Measurements from ENCODE around the gene PABPC4L.
"Not testable (repeated sequence)": the region's sequence is repeated elsewhere in the genome, so short reads cannot be mapped to it uniquely, and the experiment has no call there.

Gene PABPC4L

DNA sequence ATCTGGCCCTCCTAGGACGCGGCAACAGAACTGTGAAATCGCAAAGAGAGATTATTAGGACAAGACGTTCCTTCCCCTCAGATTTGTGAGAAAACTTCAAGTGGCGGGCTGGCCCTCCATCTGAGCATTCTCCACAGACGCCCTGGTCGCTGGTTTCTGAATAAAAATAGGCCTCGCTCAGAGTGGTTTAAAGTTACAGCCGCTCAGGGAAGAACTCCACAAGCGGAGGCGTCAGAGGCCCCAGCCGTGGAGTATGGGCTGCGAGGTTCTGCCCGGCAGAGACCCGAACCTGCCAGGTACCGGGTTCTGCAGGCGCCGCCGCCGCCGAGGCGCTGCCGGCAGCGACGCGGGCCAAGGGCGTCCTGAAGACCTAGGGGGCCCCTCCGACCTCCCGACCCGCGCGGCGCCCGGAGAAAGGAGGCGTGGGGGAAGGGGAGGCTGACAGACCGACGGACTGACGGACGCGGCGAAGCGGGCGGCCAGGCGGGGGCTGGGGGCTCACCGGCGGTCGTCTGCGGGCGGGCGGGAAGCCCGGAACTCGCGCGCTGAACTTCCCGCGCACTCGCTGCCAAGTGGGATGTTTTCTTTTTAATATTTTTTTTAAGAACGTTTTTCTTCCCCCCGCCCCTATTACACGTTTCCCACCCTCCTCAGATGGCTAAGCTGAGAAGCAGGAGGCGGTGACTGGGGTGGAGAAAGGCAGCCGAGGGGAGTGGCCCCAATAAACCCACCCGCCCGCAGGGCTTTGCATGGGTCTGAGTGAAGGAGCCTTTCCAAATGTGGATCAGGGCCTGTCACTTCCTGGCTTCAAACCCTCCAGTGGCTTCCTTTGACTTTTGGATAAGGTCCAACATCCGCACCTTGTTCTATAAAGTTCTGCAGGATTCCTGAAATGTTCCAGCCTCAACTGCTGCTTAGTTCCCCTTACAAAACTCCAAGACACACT is at the start of gene PABPC4L:
Gene PABPC4L (minus strand): TSS at position 574 of the 946 bp plus-strand sequence. CDS start 770 bp downstream, outside the sequence.
- intact Hi-C loops (cut with DNase I) = no loop called here
- peak in 3 of 10 donors; percentile 57 to 69 (median 68) for DNase-seq

DNA sequence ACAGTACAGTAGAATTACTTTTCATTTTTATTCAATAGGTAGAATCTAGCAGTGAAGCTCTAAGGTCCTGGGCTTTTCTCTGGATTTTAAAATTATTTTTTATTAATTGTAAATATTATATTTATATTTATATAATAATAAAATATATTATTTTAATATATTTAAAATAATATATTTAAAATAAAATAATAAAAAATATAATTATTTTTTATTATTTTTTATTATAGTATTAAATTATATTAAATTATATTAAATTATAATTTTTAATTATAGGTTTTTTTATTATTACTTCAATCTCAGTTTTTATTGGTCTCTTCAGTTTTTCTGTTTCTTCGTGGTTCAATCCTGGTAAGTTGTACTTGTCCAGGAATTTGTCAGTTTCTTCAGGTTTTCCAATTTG is 49.7 kb upstream of the PABPC4L start:
- intact Hi-C loops (cut with DNase I) = no loop called here
- DNase-seq = no peak

DNA sequence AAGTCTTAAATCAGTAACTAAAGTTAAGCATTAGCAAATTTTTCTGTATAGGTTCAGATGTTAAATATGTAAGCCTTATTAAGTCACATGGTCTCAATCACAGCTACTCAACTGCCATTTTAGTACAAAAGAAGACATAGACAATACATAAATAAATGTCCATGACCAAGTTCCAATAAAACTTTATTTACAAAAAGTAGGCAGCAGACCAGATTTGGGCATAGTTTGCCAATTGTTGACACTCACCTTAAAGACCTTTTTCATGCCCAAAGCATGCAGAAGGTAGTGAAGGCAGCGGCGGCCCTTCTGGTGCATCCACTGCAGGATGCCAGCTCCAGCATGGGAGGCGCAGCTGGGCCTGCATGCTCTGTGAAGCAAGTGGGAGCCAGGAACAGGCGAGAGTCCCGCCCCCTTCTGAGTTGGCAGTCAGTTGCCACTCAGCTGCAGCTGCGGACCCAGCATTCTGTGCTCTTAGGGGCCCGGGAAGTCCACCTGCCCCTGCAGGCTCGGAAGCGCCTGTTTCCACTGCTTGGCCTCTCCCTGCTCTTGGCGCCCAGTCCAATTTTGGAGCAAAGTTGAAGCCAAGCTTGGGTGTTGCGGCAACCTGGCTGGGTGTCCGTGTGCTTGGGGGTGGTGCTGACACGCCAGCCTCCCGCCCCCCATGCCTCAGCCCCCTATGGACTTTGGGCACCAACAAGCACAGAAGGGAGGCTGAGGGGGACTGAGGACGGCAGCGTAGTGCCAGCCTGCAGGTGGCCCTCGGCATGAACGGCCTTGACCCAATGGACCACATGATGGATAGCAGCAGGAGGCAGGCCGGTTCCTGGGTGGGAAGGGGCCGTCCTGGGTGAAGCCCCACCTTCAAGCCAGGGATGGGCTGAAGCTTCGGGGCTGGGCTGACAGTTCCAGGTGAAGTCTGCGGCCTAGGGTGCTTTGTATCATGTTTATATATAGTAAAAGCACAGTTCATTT is 42.4 kb upstream of the PABPC4L start:
- peak in 3 of 10 donors; percentile 53 to 76 (median 57) for DNase-seq

DNA sequence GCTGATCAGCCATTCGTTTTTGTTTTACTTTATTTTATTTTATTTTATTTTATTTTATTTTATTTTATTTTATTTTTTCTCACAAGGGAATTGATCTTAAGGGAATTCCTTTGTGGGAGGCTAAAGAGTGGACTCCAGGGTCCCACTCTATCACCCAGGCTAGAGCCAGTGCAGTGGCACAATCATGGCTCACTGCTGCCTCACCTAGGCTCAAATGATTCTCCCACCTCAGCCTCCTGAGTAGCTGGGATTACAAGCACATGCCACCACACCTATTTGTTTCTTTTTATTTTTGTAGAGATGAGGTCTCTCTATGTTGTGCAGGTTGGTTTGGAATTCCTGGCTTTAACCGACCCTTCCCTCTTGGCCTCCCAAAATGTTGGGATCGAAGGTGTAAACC is 17.5 kb upstream of the PABPC4L start:
- intact Hi-C loops (cut with DNase I) = no loop called here
- no peak for DNase-seq

More for the DNA sequence above, 42.4 kb upstream of the PABPC4L start:
- intact Hi-C loops (cut with DNase I) = no loop called here

DNA sequence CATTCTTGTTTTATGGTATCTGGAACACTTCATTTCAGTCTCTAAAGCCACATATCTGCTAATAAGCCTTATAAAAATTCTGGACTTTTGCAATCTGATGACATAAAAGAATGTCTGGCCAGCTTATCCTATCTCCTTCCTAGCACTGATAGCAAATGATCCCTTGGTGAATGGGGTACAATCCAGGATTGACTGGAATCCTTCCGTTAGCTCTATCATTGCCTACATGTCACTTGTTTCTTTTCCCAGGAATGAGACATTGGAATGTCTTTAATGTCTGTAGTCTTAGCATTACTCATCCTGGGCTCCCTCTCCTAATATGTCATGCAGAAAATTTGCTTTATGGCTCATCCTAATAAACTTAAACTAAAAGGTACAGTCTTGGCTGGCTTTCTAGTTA is 14.8 kb upstream of the PABPC4L start:
- no peak for DNase-seq
- intact Hi-C loops (cut with DNase I) = no loop called here

DNA sequence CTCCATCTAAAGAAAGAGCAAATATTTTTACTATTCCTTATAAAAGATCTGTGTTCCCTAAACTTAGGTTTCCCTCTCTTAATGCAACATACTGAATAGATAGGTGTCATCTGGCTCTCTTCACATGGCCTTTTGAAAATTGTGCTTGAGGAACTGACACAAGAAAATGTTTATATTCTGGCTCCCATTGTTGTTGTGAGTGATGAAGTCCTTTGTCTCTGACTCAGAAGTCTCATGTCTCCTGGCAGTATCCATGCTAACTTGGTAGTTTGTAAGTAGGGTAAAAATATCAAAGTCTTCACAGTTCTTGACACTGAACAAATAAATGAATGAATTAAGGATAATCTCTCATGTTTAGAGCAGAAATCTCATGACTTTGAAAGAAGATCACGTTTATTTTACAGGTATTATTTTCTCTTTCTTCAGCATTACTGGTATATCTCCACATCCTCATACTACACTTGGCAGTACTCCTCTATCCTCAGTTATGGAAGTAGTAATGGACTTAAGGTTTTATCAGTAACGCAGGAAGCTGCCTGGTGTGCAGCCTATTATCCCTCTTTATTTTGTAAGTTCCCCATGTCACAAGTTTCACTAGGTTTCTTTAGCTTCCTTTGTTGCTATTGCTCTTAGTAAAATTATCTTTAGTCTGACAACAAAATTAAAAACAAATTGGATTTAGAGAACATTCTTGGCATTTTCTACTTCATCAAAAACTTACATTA is 14.2 kb upstream of the PABPC4L start:
- no peak for DNase-seq
- intact Hi-C loops (cut with DNase I) = no loop called here

DNA sequence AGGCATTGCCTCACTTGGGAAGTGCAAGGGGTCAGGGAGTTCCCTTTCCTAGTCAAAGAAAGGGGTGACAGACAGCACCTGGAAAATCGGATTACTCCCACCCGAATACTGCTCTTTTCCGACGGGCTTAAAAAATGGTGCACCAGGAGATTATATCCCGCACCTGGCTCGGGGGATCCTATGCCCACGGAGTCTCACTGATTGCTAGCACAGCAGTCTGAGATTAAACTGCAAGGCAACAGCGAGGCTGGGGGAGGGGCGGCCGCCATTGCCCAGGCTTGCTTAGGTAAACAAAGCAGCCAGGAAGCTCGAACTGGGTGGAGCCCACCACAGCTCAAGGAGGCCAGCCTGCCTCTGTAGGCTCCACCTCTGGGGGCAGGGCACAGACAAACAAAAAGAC is 6.4 kb upstream of the PABPC4L start:
- intact Hi-C loops (cut with DNase I) = not testable (repeated sequence)
- peak in 2 of 10 donors; percentile 25 to 47 for DNase-seq

DNA sequence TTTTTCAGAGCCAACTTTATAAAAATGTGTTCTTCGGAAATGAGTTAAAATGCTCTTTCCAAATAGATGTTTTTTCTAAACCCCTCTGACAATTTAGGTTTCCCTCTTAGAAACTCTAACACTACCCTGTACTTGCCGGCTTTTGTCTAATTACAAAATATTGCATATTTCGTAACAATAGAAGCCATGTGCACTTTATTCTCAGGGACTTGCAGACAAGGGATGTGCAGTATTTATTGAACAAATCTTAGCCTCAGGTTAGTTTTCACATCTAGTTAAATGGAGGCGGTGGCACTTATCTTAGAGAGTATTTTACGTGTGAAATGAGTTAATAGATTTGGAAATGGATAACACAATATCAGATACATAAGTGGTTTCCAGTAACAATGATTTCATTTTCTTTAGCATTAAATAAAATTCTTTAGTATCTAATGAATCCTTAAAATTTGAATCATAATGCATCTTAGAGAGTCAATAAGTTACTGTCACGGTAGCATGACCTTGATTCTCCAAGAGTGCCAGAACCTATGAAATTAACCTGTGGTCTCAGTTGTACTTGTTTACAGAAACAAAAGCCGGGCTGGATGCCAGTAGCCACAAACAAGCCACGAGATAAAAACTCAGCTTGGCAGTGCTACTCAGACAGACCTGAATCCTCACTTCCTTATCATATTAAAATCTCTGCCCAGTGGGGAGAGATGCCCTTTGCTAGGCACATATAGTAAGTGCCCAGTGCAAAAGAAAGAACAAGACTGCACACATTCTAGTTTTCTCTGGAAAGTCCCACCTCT is 772 bp upstream of the PABPC4L start:
- intact Hi-C loops (cut with DNase I) = no loop called here
- DNase-seq = no peak

DNA sequence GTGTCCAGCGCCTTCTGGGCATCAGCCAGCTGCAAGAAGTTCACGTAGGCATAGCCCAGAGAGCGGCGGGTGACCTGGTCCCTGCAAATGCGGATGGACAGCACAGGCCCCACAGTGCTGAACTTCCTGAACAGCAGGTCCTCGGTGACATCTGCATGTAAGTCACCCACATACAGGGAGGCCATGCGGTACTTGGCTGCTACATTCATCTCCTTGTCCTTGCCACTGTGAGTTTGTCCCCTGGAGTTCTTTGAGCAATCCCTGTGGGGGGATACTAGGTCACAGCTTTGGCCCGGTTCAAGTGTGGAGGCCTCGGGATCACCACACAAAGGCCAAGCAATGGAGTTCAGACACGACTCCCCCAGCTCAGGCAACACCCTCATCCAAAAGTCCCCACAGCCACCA is 776 bp downstream of the PABPC4L start:
- intact Hi-C loops (cut with DNase I) = no loop called here
- DNase-seq = peak in 2 of 10 donors; percentile 76 to 77

DNA sequence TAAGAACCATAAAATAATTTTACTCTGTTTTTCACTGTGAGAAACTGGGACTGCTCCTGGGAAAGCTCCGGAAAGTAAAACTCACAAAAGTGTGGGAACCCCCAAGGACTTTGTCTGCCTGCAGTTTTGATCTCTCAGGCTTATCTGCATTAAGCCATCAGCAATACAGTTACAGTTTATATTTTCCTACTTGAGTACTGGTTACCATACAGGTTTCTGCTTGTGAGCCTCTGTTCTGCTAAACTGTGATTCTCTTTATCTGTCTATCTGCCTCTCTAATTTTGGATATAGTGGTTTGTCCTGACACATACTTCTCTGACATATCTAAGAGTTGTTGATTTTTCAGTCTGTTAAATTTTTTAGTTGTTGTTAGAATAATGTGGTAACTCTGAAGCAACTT is 11.6 kb downstream of the PABPC4L start:
- intact Hi-C loops (cut with DNase I) = no loop called here
- DNase-seq = no peak

DNA sequence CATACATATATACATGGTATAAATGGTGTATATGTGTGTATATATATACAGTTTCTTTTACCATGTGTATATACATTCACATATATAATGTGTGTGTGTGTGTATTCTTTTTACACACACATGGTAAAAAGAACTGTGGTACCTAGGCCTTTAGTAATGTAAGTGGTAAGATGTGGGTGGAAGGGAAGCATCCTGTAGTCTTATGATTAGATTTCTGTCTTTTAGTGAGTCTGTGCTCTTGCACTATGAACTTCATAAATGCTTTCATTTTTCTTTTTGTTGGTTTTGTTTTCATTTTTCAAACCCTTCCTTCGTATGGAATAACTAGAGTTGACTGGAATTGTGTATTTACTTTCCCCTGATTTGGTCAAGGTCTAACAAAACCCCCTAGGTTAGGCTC is 12.1 kb downstream of the PABPC4L start:
- DNase-seq = no peak
- intact Hi-C loops (cut with DNase I) = no loop called here

DNA sequence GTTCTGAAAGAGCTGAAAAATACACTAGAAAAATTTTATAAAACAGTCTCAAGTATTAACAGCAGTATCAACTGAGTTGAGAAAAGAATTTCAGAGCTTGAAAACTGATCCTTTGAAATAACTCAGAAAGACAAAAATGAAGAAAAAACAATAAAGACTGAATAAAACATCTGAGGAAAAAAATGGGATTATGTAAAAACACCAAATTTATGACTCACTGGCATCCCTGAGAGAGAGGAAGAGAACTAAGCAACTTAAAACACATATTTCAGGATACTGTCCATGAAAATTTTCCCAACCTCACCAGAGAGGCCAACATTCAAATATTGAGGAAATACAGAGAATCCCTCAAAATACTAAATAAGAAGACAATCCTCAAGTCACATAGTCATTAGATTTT is 22.9 kb downstream of the PABPC4L start:
- intact Hi-C loops (cut with DNase I) = no loop called here
- no peak for DNase-seq

DNA sequence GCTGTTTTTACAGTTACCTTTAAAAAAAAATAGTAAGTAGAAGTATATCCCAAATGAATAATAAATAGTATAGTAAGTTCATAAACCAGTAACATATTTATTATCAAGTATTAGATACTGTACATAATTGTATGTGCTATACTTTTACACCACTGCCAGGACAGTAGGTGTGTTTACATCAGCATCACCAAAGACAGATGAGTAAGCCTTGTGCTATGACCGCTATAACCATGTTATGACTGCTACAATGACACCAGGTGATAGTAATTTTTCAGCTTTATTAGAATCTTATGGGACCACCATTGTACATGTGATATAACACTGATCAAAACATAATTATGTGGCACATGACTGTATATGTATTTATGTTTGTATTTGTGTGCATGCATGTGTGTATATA is 27.3 kb downstream of the PABPC4L start:
- intact Hi-C loops (cut with DNase I) = no loop called here
- DNase-seq = no peak

DNA sequence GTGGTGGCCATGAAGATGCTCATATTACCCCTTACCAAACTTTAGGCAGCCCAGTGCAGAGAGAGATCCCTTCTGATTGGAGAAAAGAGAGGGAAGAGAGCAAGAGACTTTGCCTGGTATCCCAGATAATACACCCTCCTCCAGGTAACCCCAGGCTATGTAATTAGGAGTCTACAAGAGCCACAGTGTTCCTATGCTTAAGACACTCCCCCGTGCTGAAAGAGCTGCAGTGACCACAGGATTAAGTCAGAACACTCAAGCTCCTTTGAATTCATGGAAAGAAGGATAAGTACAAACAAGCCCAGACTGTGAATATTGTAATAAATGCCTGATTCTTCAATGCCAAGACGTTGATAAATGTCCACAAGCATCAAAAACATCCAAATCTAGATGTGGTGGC is 41.4 kb downstream of the PABPC4L start:
- intact Hi-C loops (cut with DNase I) = no loop called here

DNA sequence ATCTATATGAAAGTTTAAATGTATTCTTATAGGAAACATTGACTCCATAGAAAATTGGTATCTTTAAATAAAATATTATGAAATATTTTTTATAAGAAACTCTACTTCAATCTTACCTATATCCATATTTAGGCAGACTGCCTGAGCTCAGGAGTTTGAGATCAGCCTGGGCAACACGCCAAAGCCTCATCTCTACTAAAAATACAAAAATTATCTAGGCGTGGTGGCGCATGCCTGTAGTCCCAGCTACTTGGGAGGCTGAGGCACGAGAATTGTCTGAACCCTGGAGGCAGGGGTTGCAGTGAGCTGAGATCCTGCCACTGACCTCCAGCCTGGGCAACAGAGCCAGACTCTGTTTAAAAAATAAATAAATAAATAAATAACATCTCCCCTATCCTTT is 47.5 kb downstream of the PABPC4L start:
- peak in 2 of 10 donors; percentile 53 to 59 for DNase-seq
- intact Hi-C loops (cut with DNase I) = no loop called here

More for the DNA sequence above, 41.4 kb downstream of the PABPC4L start:
- DNase-seq = no peak

DNA sequence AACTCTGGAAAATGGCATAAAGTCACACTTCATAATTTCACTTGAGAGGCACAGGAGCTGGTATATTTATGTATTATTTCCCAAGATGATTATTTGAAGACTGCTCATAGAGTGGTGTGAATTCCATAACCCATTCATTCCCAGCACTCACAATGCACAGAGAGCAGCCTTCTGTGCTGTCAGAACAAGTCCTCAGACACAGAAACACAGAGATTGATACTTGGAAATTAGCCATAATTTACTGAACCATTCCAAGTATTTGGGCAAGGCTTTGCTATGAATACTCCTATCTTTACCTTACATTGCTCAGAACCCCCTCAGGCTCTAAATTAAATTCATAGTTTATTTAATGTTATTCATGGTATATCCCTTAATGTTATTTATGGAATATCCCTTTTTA is 53.6 kb downstream of the PABPC4L start:
- intact Hi-C loops (cut with DNase I) = no loop called here
- DNase-seq = no peak

All from posterior cingulate gyrus (tissue), 11 donors.